Fibroblast of pulmonary artery (primary cell): ENCODE measurements around the gene SYNC.
"Not testable (repeated sequence)": the region's sequence is repeated elsewhere in the genome, so short reads cannot be mapped to it uniquely, and the experiment has no call there.

ENCODE experiments used
- DNase-seq: peaks from one replicate; pipeline ENCODE4 v3.0.0-alpha.2; 2010; ENCODE audit warnings: low read depth
- H3K4me3 ChIP-seq: replicated peaks from 2 replicates; pipeline ENCODE4 v1.5.1; 2011; ENCODE audit warnings: low read depth, mild to moderate bottlenecking, control low read depth, low read length, moderate library complexity
- TF ChIP-seq, protein P1 (sequence below): IDR thresholded peaks from 2 replicates; pipeline ENCODE4 v1.5.1; 2011; ENCODE audit warnings: mild to moderate bottlenecking, control low read depth, low read length, inconsistent platforms; ENCODE audit errors: missing control alignments

Gene SYNC

DNA sequence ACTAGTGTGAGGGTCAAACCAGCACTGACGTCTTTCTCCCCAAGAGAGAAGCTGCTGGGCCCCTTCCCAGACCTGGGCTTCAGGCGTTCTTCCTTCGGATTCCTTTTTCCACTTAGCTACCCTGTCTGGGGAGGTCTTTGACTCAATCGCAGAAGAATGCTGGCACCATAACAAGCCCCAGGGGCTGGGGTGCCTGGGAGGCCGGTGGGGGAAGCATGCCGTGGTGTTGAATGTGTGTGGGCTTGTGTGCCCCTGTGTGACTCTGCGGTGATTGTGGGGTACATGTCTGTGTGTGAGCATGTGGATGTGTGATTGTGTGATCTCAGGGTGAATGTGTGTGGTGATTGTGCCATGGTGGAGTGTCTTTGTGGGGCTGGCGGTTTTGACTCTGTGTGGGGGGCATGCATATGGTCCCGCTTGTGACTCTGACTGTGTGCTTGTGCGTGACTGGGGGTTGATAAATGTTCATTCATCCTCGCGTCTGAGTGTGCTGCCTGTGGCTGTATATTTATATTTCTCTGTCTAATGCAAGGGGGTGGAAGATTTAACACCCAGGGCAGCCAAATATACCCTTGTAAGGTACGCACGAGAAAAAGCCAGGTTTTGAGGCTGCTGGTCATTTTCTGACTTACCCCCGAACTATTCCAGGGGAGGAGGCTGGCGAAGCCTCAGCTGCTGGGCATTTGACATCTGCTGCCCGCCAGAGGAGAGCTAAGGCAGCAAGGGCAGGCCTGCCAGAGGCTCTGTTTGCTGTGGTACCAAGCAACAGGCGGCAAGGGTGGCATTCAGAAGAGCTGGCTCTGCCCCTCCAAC lies 1.1 kb upstream of the SYNC start:
- peak overlapping the region; percentile 64 for H3K4me3 ChIP-seq
- TF ChIP-seq, protein P1, sequence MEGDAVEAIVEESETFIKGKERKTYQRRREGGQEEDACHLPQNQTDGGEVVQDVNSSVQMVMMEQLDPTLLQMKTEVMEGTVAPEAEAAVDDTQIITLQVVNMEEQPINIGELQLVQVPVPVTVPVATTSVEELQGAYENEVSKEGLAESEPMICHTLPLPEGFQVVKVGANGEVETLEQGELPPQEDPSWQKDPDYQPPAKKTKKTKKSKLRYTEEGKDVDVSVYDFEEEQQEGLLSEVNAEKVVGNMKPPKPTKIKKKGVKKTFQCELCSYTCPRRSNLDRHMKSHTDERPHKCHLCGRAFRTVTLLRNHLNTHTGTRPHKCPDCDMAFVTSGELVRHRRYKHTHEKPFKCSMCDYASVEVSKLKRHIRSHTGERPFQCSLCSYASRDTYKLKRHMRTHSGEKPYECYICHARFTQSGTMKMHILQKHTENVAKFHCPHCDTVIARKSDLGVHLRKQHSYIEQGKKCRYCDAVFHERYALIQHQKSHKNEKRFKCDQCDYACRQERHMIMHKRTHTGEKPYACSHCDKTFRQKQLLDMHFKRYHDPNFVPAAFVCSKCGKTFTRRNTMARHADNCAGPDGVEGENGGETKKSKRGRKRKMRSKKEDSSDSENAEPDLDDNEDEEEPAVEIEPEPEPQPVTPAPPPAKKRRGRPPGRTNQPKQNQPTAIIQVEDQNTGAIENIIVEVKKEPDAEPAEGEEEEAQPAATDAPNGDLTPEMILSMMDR, result no peak
- DNase-seq, result peak; percentile 85

DNA sequence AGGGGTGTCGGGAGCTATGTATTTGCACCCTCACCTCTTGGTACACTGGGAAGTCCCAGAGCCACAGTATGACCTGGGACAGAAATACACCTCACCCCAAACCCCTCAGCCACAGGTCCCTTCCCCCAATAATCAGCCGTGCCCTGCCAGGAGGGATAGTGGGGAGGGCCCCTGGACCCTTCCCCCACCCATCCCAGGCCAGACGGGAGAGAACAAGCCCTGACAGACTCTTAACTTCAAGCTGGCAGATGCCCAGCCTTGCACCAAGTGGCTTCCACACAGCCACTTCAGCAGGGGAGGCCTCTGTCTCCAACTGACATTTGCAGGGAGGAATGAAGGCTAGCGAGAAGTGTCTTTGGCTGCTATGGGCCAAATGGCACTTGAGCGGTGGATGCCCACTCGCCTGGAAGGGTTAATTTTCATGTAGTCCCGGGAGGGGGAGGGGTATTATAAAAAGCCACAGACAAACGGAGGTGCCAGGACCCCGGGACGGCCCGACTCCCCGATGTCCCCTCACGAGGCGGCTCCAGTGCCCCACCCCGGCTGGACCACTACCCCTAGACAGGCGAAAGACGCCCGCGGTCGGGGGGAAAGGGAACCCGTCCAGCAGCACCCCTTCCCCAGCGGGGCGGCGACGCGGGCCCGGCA lies 495 bp downstream of the SYNC start:
- no peak for DNase-seq
- TF ChIP-seq, protein P1, result no peak
- H3K4me3 ChIP-seq, result peak overlapping the region; percentile 64

- DNase-seq, result no peak
- peak overlapping the region; percentile 64 for H3K4me3 ChIP-seq
- TF ChIP-seq, protein P1, result no peak
Observed at GRCh38 chr1:32701421-32701911, 1.1 kb downstream of the SYNC start.

DNA sequence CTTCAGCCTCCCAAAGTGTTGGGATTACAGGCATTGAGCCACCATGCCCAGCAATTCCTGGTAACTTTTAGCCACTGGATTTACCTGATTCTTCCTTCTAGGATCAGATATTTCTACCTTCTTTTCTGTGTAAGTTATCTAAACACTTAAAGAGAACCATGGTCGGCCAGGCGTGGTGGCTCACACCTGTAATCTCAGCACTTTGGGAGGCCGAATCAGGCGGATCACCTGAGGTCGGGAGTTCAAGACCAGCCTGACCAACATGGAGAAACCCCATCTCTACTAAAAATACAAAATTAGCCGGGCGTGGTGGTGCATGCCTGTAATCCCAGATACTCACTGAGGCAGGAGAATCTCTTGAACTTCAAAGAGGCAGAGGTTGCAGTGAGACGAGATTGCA lies 5.6 kb downstream of the SYNC start:
- H3K4me3 ChIP-seq, DNase-seq: not testable (repeated sequence)

DNA sequence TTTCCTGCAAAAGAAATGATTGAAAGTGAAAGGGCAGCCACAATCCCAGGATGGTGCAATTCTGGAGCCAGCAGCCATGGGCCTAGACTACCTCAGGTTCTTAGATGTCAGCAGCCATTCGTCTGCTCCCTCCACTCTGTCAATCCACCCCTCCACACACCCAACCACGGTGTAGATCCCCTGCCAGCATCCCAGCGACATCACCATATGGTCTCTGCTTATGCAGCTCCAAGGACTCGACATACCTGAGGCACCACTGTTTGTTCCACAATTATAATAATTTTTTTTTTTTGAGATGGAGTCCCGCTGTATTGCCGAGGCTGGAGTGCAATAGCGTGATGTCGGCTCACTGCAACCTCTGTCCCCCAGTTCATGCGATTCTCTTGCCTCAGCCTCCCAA lies 6.5 kb downstream of the SYNC start:
- H3K4me3 ChIP-seq, result no peak overlapping the region
- DNase-seq, result no peak
- TF ChIP-seq, protein P1, result no peak

DNA sequence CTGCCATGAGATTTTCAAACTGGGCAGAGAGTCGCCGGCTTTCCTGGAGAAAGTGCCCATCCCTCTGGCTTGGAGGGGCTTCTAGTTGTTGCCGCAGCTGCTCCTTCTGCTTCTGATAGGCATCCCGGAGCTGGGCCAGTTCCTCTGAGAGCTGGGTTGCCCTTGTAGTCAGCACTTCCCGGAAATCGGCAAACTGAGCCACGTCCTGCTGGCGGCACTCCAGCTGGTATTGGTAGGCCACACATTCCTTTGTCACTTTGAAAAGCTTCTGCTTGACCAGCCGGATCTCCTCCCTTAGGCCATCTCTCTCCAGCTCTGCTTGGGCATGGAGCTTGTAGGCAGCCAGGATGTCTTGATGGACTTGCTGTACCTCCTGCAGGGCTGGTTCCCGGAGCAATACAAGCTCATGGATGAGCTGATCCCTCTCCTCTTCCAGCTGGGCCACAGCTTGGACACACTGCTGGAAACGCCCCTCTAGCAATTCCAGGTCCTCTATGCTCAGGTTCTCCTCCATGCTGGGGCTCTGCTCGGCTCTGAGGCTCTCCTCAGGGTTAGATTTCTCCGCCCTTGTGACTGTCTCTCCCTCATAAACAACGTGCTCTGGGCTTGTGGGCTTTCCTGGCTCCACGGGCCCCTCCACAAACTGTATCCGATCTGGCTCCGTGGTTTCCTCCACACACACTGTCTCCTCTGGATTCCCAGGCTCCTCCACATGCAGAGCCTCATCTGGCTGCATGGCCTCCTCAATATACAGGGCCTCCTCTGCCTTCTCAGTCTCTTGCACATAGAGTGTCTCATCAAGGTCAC lies 7.3 kb downstream of the SYNC start:
- DNase-seq, result peak; percentile 64
- no peak overlapping the region for H3K4me3 ChIP-seq
- TF ChIP-seq, protein P1, result no peak
